H9 (cell line): ENCODE measurements around the gene KCNC2. TPM values are rescaled to one million over a fixed set of nuclear protein-coding genes. Genes with fewer than 3 reads are reported as not detected.

Experiments used
- DNase-seq: peaks from one replicate; pipeline ENCODE4 v3.0.0-alpha.2; 2017
- H2AFZ ChIP-seq: one replicate; pipeline ENCODE4 v1.6.1; 2013; ENCODE audit warnings: mild to moderate bottlenecking, low read length, control low read depth, moderate library complexity
- H2AK5ac ChIP-seq: 2 replicates; pipeline ENCODE4 v1.6.1; 2013; ENCODE audit warnings: low read length, control low read depth, mixed read lengths; ENCODE audit not compliant: insufficient read length
- H2BK120ac ChIP-seq: one replicate; pipeline ENCODE4 v1.6.1; 2013; ENCODE audit warnings: low read depth, mild to moderate bottlenecking, low read length, control low read depth, inconsistent platforms; ENCODE audit not compliant: poor library complexity, severe bottlenecking
- H2BK12ac ChIP-seq: 2 replicates; pipeline ENCODE4 v1.6.1; 2013; ENCODE audit warnings: low read length, control low read depth, mixed read lengths, low read depth; ENCODE audit not compliant: insufficient read length
- H2BK15ac ChIP-seq: 2 replicates; pipeline ENCODE4 v1.6.1; 2013; ENCODE audit warnings: low read depth, low read length, control low read depth
- H2BK20ac ChIP-seq: one replicate; pipeline ENCODE4 v1.6.1; 2013; ENCODE audit warnings: low read depth, mild to moderate bottlenecking, low read length, control low read depth, inconsistent platforms; ENCODE audit not compliant: poor library complexity, severe bottlenecking
- H2BK5ac ChIP-seq: 2 replicates; pipeline ENCODE4 v1.6.1; 2013; ENCODE audit warnings: low read length, control low read depth, mixed read lengths; ENCODE audit not compliant: insufficient read length
- H3K14ac ChIP-seq: 2 replicates; pipeline ENCODE4 v1.6.1; 2013; ENCODE audit warnings: low read length, control low read depth; ENCODE audit not compliant: insufficient read depth
- H3K18ac ChIP-seq: 2 replicates; pipeline ENCODE4 v1.6.1; 2013; ENCODE audit warnings: low read depth, mild to moderate bottlenecking, mixed read lengths, low read length, control low read depth; ENCODE audit not compliant: insufficient read length
- H3K23ac ChIP-seq: 2 replicates; pipeline ENCODE4 v1.6.1; 2013; ENCODE audit warnings: low read length, control low read depth, mixed read lengths, low read depth; ENCODE audit not compliant: insufficient read length
- H3K23me2 ChIP-seq: 2 replicates; pipeline ENCODE4 v1.6.1; 2013; ENCODE audit warnings: low read depth, mild to moderate bottlenecking, mixed read lengths, low read length, control low read depth; ENCODE audit not compliant: insufficient read length, poor library complexity, severe bottlenecking
- H3K27ac ChIP-seq: 2 replicates; pipeline ENCODE4 v1.5.1; 2013; ENCODE audit warnings: low read length, control low read depth, mixed read lengths, low read depth; ENCODE audit not compliant: insufficient read length
- H3K27me3 ChIP-seq: 2 replicates; pipeline ENCODE4 v1.6.1; 2013; ENCODE audit warnings: low read length, control low read depth, inconsistent platforms; ENCODE audit not compliant: insufficient read depth
- H3K4ac ChIP-seq: 2 replicates; pipeline ENCODE4 v1.6.1; 2013; ENCODE audit warnings: low read depth, mild to moderate bottlenecking, control low read depth, inconsistent platforms, low read length, moderate library complexity
- H3K4me1 ChIP-seq: 2 replicates; pipeline ENCODE4 v1.6.1; 2013; ENCODE audit warnings: low read length, control low read depth, inconsistent platforms; ENCODE audit not compliant: insufficient read depth
- H3K4me2 ChIP-seq: 2 replicates; pipeline ENCODE4 v1.6.1; 2013; ENCODE audit warnings: low read length, control low read depth, mixed read lengths; ENCODE audit not compliant: insufficient read length, insufficient read depth
- H3K56ac ChIP-seq: 2 replicates; pipeline ENCODE4 v1.6.1; 2013; ENCODE audit warnings: low read depth, mild to moderate bottlenecking, mixed read lengths, low read length, control low read depth; ENCODE audit not compliant: insufficient read length
- H3K79me1 ChIP-seq: 2 replicates; pipeline ENCODE4 v1.6.1; 2013; ENCODE audit warnings: low read depth, mild to moderate bottlenecking, moderate library complexity, low read length, control low read depth, inconsistent platforms; ENCODE audit not compliant: insufficient read depth, poor library complexity, severe bottlenecking
- H3K79me2 ChIP-seq: 2 replicates; pipeline ENCODE4 v1.6.1; 2013; ENCODE audit warnings: low read length, control low read depth, inconsistent platforms; ENCODE audit not compliant: insufficient read depth
- H3K9ac ChIP-seq: 2 replicates; pipeline ENCODE4 v1.6.1; 2013; ENCODE audit warnings: low read length, control low read depth, mixed read lengths; ENCODE audit not compliant: insufficient read length; ENCODE audit errors: extremely low read depth
- H3K9me3 ChIP-seq: one replicate; pipeline ENCODE4 v1.6.1; 2013; ENCODE audit warnings: low read depth, low read length, inconsistent platforms; ENCODE audit not compliant: control insufficient read depth
- H3T11ph ChIP-seq: one replicate; pipeline ENCODE4 v1.6.1; 2013; ENCODE audit warnings: mild to moderate bottlenecking, low read length, control low read depth, inconsistent platforms
- H4K20me1 ChIP-seq: one replicate; pipeline ENCODE4 v1.6.1; 2013; ENCODE audit not compliant: control insufficient read depth, insufficient read length, insufficient read depth
- H4K5ac ChIP-seq: 2 replicates; pipeline ENCODE4 v1.6.1; 2013; ENCODE audit warnings: low read depth, mild to moderate bottlenecking, mixed read lengths, low read length, control low read depth; ENCODE audit not compliant: insufficient read length
- H4K8ac ChIP-seq: replicated peaks from 2 replicates; pipeline ENCODE4 v1.6.1; 2013; ENCODE audit warnings: low read length, control low read depth, mixed read lengths, low read depth; ENCODE audit not compliant: insufficient read length
- H4K91ac ChIP-seq: 2 replicates; pipeline ENCODE4 v1.6.1; 2013; ENCODE audit warnings: low read depth, mild to moderate bottlenecking, moderate library complexity, mixed read lengths, low read length, control low read depth; ENCODE audit not compliant: insufficient read length
- H3K27ac Mint-ChIP-seq, 3 experiments: 2 replicates in 2 of 3; 3 replicates in 1 of 3; pipeline ENCODE4 v1.8.0; 2020 to 2021; ENCODE audit warnings: mixed read lengths in 3 of 3, mild to moderate bottlenecking in 1 of 3, moderate library complexity in 1 of 3
- H3K27me3 Mint-ChIP-seq: 2 replicates; pipeline ENCODE4 v1.8.0; 2021; ENCODE audit warnings: low read depth, mild to moderate bottlenecking, moderate library complexity, mixed read lengths
- H3K36me3 Mint-ChIP-seq, 3 experiments: 2 replicates in 2 of 3; 3 replicates in 1 of 3; pipeline ENCODE4 v1.8.0; 2020 to 2021; ENCODE audit warnings: low read depth in 3 of 3, mixed read lengths in 3 of 3; ENCODE audit not compliant: insufficient read depth in 1 of 3
- H3K4me1 Mint-ChIP-seq, 2 experiments: 2 replicates each; pipeline ENCODE4 v1.8.0; 2020; ENCODE audit warnings: mixed read lengths in 2 of 2
- H3K4me3 Mint-ChIP-seq, 2 experiments: 2 replicates in 1 of 2; 3 replicates in 1 of 2; pipeline ENCODE4 v1.8.0; 2020 to 2021; ENCODE audit warnings: mild to moderate bottlenecking in 2 of 2, mixed read lengths in 2 of 2, moderate library complexity in 1 of 2
- H3K9me3 Mint-ChIP-seq, 2 experiments: 2 replicates in 1 of 2; 3 replicates in 1 of 2; pipeline ENCODE4 v1.8.0; 2020; ENCODE audit warnings: mild to moderate bottlenecking in 2 of 2, mixed read lengths in 2 of 2, moderate library complexity in 1 of 2
- CTCF ChIP-seq: fragments of 200-600 bp; sonication (generic); conservative IDR thresholded peaks from 3 replicates; pipeline ENCODE4 v1.8.0; 2021; ENCODE audit warnings: antibody characterized with exemption, mild to moderate bottlenecking
- WGBS: extraction: QIAGEN DNeasy Blood & Tissue Kit; methylation state at CpG from one replicate; pipeline ENCODE4 v1.1.7; 2013; ENCODE audit warnings: missing lambda C conversion rate, low lambda C conversion rate, mixed read lengths; ENCODE audit not compliant: insufficient read length; ENCODE audit errors: extremely low coverage; 5-methylcytosine and 5-hydroxymethylcytosine counted together
- total RNA-seq: library from RNA; stranded (reverse); gene quantifications from 2 replicates; pipeline ENCODE4 v1.2.1, GENCODE V29; 2021

Gene KCNC2
- total RNA-seq, 1 experiment from 2014 or later, result not detected

DNA sequence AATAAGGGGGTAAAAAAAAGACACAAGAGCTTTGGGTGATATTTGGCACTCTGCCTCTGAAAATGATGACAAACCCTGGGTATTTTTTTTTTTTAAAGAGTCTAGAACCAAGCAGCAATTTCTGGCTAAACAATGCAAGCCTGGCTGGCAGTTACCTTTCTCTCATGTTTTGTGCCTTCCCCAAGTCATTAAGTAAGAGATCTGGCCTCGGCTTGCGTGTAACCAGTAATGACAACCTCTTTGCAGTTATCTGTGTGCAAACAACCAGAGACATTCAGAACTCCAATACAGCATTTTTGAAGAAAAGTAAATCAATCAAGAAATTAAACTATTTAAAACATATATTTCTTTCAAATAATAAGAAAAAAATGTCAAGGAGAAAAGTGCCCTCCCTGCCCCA, 167.5 kb downstream of the KCNC2 start:
- no peak for TF ChIP-seq CTCF

More for the DNA sequence above, 167.5 kb downstream of the KCNC2 start:
- Histone ChIP-seq H3K56ac (no peak overlapping the region), H4K91ac (no peak overlapping the region), H3K9me3 (no peaks in the 10 kb centered on the region), H4K20me1 (no peaks in the 10 kb centered on the region), H2AFZ (no peak overlapping the region), H3K23ac (no peak overlapping the region), H2AK5ac (no peak overlapping the region), H2BK12ac (no peak overlapping the region), H3K27ac (no peak overlapping the region), H3K27me3 (no peaks in the 10 kb centered on the region), H3K79me2 (no peaks in the 10 kb centered on the region), H2BK15ac (no peak overlapping the region), H2BK20ac (no peak overlapping the region), H3K4ac (no peak overlapping the region), H3K4me1 (no peaks in the 10 kb centered on the region), H2BK120ac (no peak overlapping the region), H3K79me1 (no peaks in the 10 kb centered on the region), H3T11ph (no peak overlapping the region), H3K23me2 (no peaks in the 10 kb centered on the region), H4K5ac (no peak overlapping the region), H3K14ac (no peak overlapping the region), H3K4me2 (no peak overlapping the region), H4K8ac (no peak overlapping the region), H3K18ac (no peak overlapping the region), H3K9ac (no peak overlapping the region), H2BK5ac (no peak overlapping the region)
- Mint-ChIP-seq H3K4me1 (no peaks in the 10 kb centered on the region), H3K27ac (no peak overlapping the region), H3K27me3 (no peaks in the 10 kb centered on the region), H3K36me3 (no peaks in the 10 kb centered on the region), H3K9me3 (no peaks in the 10 kb centered on the region), H3K4me3 (no peak overlapping the region)
- no CpG with 5 or more reads among the region's 2 CpGs for WGBS
- no peak for DNase-seq
